ENCODE data around the gene SH3GLB2.

SH3GLB2 gene

DNA sequence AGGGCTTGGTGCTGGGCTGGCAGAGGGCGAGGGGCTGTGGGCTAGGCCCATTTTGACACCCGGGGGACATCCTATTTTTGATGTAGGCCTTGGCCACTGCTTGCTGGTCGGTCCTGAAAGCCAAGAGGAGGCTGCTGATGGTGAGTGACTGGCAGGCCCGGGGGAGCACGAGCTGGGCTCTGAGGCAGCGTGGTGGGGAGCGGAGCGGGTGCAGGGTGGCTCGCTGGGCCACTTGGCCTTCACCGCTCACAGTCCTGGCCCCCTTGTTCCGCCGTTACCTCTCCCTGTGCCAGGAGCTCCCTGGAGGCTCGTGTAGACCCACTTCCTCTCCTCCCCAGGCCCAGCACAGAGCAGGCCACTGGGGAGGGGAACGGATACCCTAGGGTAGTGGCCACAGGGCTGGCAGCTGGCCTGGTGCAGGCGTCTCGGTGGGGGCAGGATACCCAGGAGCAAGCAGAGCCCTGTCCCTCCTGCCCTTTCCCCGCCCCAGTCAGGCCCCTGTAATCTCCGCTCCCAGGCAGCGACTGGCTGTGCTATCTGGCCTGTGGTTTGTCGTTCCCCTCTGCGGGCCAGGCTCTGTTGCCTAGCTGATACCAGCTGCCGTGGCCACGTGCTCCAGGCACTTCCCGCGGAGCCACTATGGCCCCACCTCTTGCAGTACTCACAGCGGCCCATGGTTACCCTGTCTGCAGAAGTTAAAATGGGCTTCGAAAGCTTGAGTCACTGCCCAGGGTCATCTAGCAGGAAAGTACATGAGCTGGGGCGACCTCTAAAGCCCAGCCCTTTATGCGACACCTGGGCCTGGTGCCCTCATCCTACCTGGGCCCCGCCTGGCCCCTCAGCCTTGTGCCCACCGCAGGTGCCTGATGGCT lies 41.1 kb upstream of the SH3GLB2 start:
- H3K4me3 ChIP-seq (ENCODE audit: low read length), result no peak overlapping the region
- no peak overlapping the region for H3K9ac ChIP-seq (ENCODE audit: low read depth, low read length)
- no peaks in the 10 kb centered on the region for H3K9me3 ChIP-seq (ENCODE audit: insufficient read depth, low read depth, low read length)
- H3K27me3 ChIP-seq (ENCODE audit: insufficient read depth, low read length), result no peaks in the 10 kb centered on the region
- H3K4me1 ChIP-seq (ENCODE audit: insufficient read depth, low read length), result peaks cover 10% of the 10 kb centered on the region
- H3K27ac ChIP-seq (ENCODE audit: low read length), result no peak overlapping the region
- peaks cover 38% of the 10 kb centered on the region for H3K36me3 ChIP-seq (ENCODE audit: insufficient read depth, low read depth, low read length)

DNA sequence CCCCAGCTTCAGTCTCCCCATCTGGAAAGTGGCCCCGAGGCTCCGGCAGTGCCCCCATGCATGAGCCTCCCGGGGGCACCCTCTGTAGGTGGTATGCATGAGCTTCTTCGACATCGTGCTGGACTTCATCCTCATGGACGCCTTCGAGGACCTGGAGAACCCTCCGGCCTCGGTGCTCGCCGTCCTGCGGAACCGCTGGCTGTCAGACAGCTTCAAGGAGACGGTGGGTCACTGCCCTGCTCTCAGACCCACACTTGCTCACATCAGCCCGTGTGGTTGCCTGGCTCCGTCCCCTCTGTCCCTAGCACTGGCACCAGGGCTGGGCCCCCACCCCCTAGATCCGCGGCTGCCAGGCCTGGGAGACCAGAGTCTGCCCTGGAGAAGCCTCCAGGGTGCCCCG lies 40.0 kb upstream of the SH3GLB2 start:
- peaks cover 42% of the 10 kb centered on the region for H3K36me3 ChIP-seq (ENCODE audit: insufficient read depth, low read depth, low read length)
- H3K27me3 ChIP-seq (ENCODE audit: insufficient read depth, low read length), result no peaks in the 10 kb centered on the region
- no peak overlapping the region for H3K27ac ChIP-seq (ENCODE audit: low read length)
- H3K9me3 ChIP-seq (ENCODE audit: insufficient read depth, low read depth, low read length), result no peaks in the 10 kb centered on the region
- no peak overlapping the region for H3K9ac ChIP-seq (ENCODE audit: low read depth, low read length)
- no peak overlapping the region for H3K4me3 ChIP-seq (ENCODE audit: low read length)
- H3K4me1 ChIP-seq (ENCODE audit: insufficient read depth, low read length), result peaks cover 10% of the 10 kb centered on the region

DNA sequence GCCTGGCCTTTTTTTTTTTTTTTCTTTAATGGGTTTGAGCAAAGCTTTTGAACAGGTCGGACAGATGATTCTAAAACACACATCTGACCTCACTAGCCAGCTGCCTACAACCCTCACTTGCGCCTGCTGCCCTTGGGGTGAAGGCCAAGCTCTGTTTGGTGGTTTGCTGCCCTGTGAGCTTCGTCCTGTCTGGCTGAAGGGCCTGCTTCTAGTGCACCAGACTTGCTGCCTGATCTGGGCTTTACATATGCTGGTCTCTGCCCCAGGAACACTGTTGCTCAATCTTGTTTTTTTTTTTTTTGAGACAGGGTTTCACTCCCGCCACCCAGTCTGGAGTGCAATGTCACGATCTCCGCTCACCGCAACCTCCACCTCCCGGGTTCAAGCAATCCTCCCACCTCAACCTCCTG lies 36.4 kb upstream of the SH3GLB2 start:
- H3K36me3 ChIP-seq (ENCODE audit: insufficient read depth, low read depth, low read length), result peaks cover 59% of the 10 kb centered on the region
- H3K9me3 ChIP-seq (ENCODE audit: insufficient read depth, low read depth, low read length), result no peaks in the 10 kb centered on the region
- H3K27me3 ChIP-seq (ENCODE audit: insufficient read depth, low read length), result no peaks in the 10 kb centered on the region
- H3K9ac ChIP-seq (ENCODE audit: low read depth, low read length), result no peak overlapping the region
- H3K27ac ChIP-seq (ENCODE audit: low read length), result no peak overlapping the region
- no peaks in the 10 kb centered on the region for H3K4me1 ChIP-seq (ENCODE audit: insufficient read depth, low read length)
- H3K4me3 ChIP-seq (ENCODE audit: low read length), result no peak overlapping the region

DNA sequence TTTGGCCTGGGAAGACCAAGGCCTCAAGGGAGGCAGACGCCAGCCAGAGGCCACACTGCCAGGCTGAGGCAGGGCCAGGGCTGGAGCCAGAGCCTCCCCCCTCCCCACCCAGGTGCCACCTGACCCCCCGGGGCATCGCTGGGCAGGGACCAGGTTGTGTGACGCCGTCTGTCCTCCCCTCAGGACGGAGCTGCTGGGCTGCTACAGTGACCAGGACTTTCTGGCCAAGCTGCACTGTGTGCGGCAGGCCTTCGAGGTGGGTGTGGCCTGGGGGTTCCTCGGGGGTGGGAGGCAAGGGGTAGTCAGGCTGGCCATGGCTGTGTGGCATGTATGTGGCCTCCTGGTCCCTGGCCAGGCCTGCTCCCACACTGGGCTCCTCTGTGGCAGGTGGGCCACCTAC lies 34.9 kb upstream of the SH3GLB2 start:
- Histone ChIP-seq H3K36me3 (ENCODE audit: insufficient read depth, low read depth, low read length) (peaks cover 53% of the 10 kb centered on the region), H3K4me1 (ENCODE audit: insufficient read depth, low read length) (no peaks in the 10 kb centered on the region), H3K9ac (ENCODE audit: low read depth, low read length) (no peak overlapping the region), H3K9me3 (ENCODE audit: insufficient read depth, low read depth, low read length) (no peaks in the 10 kb centered on the region), H3K4me3 (ENCODE audit: low read length) (no peak overlapping the region), H3K27me3 (ENCODE audit: insufficient read depth, low read length) (no peaks in the 10 kb centered on the region), H3K27ac (ENCODE audit: low read length) (no peak overlapping the region)

DNA sequence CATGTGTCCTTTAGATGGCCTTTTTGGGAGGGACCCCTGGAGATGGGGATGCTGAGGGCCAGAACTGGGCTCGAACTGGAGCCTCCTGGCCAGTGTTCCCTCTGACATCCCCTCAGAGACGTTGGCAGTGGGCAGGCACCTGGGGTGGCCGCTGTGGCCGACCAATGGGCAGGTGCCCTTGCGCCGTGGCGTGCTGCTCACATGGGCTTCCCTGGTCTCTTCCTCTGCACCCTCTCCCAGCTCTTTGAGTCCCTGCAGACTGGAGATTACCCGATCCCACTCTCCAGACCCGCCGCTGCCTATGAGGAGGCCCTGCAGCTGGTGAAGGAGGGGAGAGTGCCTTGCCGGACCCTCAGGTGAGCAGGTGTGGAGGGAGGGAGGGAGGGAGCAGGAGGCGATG lies 32.9 kb upstream of the SH3GLB2 start:
- Histone ChIP-seq H3K27me3 (ENCODE audit: insufficient read depth, low read length) (no peaks in the 10 kb centered on the region), H3K9me3 (ENCODE audit: insufficient read depth, low read depth, low read length) (no peaks in the 10 kb centered on the region), H3K4me1 (ENCODE audit: insufficient read depth, low read length) (no peaks in the 10 kb centered on the region), H3K4me3 (ENCODE audit: low read length) (no peak overlapping the region), H3K9ac (ENCODE audit: low read depth, low read length) (no peak overlapping the region), H3K27ac (ENCODE audit: low read length) (no peak overlapping the region), H3K36me3 (ENCODE audit: insufficient read depth, low read depth, low read length) (peaks cover 41% of the 10 kb centered on the region)

DNA sequence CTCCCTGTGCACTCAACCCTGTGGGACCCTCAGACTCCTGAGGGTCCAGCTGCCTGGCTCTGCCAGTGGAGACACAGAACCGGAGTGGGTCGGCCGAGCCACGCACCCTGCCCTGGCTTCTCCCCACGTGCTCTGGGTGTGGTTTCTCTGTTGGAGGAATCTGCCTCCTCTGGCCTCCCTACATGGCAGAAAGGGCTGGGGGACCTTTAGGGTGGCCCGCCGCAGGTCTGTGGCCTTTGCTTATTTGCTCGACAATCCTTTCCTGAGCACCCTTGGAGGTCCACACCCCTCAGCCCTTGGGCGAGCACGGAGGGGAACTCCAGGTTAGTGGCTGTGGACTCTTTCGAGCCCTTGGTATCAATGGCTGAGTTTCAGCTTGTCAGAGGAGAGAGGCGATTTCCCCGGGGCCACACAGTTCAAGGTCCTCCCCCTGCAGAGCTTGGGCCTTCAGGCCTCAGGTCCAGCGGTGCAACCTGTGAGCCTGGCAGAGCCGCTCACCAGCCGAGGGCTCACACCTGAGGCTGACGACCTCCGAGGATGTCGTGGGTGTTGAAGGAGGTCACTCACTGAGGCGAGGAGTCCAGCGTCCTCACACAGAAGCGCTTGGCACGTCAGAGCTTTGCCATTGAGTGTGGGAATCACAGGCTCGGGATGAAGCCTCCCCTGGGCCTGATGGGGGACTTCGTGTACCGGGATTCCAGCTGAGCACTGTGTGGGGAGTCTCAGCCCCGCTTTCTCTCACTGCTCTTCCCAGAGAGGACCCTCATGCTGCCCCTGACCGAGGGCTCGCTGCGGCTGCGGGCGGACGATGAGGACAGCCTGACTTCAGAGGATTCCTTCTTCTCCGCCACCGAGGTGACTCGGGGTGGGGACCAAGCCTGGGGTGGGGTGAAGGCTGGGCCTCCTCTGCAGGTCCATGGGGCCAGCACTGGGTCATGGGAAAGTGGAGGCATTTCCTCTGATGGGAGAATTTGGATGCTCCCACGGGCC lies 32.0 kb upstream of the SH3GLB2 start:
- H3K9ac ChIP-seq (ENCODE audit: low read depth, low read length), result no peak overlapping the region
- H3K27me3 ChIP-seq (ENCODE audit: insufficient read depth, low read length), result no peaks in the 10 kb centered on the region
- no peaks in the 10 kb centered on the region for H3K9me3 ChIP-seq (ENCODE audit: insufficient read depth, low read depth, low read length)
- peaks cover 33% of the 10 kb centered on the region for H3K36me3 ChIP-seq (ENCODE audit: insufficient read depth, low read depth, low read length)
- H3K4me3 ChIP-seq (ENCODE audit: low read length), result no peak overlapping the region
- no peaks in the 10 kb centered on the region for H3K4me1 ChIP-seq (ENCODE audit: insufficient read depth, low read length)
- H3K27ac ChIP-seq (ENCODE audit: low read length), result no peak overlapping the region

DNA sequence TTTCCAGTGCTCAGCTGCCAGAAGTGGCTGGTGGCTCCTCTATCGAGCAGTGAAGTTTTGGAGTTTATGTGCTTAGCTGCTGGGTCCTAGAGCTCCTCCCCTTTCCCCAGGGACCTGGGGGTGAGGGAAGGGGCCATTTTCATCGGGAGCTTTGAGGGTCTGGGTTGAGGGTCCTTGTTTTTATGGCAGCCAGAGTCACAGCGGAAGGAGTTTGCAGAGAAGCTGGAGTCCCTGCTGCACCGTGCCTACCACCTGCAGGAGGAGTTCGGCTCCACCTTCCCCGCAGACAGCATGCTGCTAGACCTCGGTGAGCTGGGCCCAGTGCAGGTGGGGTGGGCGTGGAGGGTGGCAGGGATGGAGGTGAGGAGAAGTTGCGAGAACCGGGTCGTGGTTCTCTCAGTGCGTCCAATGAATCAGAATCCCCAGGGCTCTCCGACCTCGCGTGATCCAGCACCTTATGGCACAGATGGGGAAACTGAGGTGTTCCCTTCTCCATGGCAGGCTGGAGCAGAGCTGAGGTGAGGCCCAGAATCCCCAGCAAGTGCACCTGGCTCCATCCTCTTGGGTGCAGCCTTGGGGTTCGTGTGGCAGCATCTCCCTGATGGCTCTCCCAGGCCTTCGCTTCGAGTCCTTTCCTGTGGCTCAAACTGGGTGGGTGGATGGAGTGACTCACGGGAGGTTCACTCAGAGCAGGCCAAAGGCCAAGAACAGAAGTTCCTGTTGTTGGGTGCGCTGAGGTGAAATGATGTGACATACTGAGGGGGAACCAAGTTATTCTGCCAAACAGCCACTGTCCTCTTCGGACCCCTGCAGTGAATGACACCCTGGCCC lies 31.0 kb upstream of the SH3GLB2 start:
- peaks cover 25% of the 10 kb centered on the region for H3K36me3 ChIP-seq (ENCODE audit: insufficient read depth, low read depth, low read length)
- H3K27ac ChIP-seq (ENCODE audit: low read length), result no peak overlapping the region
- no peak overlapping the region for H3K9ac ChIP-seq (ENCODE audit: low read depth, low read length)
- no peaks in the 10 kb centered on the region for H3K4me1 ChIP-seq (ENCODE audit: insufficient read depth, low read length)
- H3K4me3 ChIP-seq (ENCODE audit: low read length), result no peak overlapping the region
- H3K27me3 ChIP-seq (ENCODE audit: insufficient read depth, low read length), result no peaks in the 10 kb centered on the region
- no peaks in the 10 kb centered on the region for H3K9me3 ChIP-seq (ENCODE audit: insufficient read depth, low read depth, low read length)

DNA sequence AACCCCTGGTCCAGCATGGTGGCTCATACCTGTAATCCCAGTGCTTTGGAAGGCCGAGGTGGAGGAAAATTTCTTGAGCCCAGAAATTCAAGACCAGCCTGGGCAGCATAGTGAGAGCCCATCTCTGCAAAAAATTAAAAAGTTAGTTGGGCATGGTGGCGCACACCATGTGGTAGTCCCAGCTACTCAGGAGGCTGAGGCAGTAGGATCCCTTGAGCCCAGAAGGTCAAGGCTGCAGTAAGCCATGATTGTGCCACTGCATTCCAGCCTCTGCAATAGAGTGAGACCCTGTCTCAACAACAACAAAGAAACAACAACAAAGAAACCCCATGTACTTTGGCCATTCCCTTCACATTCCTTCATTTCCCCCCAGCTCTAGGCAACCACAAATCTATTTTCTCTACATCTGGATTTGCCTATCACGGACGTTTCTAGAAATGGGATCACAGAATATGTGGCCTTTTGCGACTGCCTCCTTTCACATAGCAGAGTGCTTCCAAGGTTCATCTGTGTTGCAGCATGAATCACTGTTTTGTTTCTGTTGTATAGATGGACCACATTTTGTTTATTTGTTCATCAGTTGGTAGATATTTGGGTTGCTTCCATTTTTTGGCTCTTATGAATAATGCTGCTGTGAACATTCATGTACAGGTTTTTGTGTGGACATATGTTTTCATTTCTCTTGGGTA lies 26.2 kb upstream of the SH3GLB2 start:
- Histone ChIP-seq H3K4me1 (ENCODE audit: insufficient read depth, low read length) (no peaks in the 10 kb centered on the region), H3K36me3 (ENCODE audit: insufficient read depth, low read depth, low read length) (peaks cover 11% of the 10 kb centered on the region), H3K9ac (ENCODE audit: low read depth, low read length) (no peak overlapping the region), H3K27me3 (ENCODE audit: insufficient read depth, low read length) (no peaks in the 10 kb centered on the region), H3K9me3 (ENCODE audit: insufficient read depth, low read depth, low read length) (no peaks in the 10 kb centered on the region), H3K4me3 (ENCODE audit: low read length) (no peak overlapping the region), H3K27ac (ENCODE audit: low read length) (no peak overlapping the region)

DNA sequence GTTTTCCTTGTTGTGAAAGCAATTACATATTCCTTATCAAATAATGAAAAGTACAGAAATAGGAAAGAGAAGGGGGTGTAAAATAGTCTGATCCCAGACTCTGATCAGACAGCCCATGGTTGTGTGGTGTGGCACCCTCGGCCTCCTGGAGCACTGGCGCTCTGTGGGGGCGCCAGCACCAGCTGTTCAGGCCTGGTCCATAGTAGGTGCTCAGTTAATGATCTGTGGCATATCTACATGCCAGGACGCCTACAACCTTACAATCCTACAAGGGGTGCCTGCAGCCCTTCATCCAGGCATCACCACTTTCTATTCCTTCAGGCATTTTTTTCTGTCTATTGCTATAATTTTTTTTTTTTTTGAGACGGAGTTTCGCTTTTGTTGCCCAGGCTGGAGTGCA lies 24.9 kb upstream of the SH3GLB2 start:
- no peaks in the 10 kb centered on the region for H3K4me1 ChIP-seq (ENCODE audit: insufficient read depth, low read length)
- H3K4me3 ChIP-seq (ENCODE audit: low read length), result no peak overlapping the region
- no peaks in the 10 kb centered on the region for H3K27me3 ChIP-seq (ENCODE audit: insufficient read depth, low read length)
- no peak overlapping the region for H3K9ac ChIP-seq (ENCODE audit: low read depth, low read length)
- H3K36me3 ChIP-seq (ENCODE audit: insufficient read depth, low read depth, low read length), result peaks cover 21% of the 10 kb centered on the region
- H3K9me3 ChIP-seq (ENCODE audit: insufficient read depth, low read depth, low read length), result no peaks in the 10 kb centered on the region
- no peak overlapping the region for H3K27ac ChIP-seq (ENCODE audit: low read length)

DNA sequence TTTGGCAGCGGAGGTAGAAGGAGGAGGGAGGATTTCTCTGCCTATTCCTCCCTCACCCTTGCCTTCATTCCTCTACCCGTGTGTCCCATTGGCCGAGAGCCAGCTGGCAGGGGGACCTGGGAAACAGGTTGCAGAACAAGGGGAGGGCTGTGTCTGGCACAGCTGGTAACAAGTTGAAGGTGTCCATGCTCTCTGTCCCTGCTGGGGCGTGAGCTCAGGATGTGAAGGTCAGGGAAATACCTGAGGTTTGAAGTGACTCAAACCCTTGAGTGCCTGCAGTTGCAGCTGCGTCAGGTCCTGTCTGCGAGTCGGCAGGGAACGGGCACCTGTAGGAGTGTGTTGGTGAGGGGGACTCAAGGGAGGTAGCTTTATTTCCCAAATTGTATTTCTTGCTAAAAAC lies 24.5 kb upstream of the SH3GLB2 start:
- no peaks in the 10 kb centered on the region for H3K27me3 ChIP-seq (ENCODE audit: insufficient read depth, low read length)
- no peaks in the 10 kb centered on the region for H3K9me3 ChIP-seq (ENCODE audit: insufficient read depth, low read depth, low read length)
- no peak overlapping the region for H3K4me3 ChIP-seq (ENCODE audit: low read length)
- H3K9ac ChIP-seq (ENCODE audit: low read depth, low read length), result no peak overlapping the region
- H3K36me3 ChIP-seq (ENCODE audit: insufficient read depth, low read depth, low read length), result peaks cover 22% of the 10 kb centered on the region
- no peak overlapping the region for H3K27ac ChIP-seq (ENCODE audit: low read length)
- no peaks in the 10 kb centered on the region for H3K4me1 ChIP-seq (ENCODE audit: insufficient read depth, low read length)

DNA sequence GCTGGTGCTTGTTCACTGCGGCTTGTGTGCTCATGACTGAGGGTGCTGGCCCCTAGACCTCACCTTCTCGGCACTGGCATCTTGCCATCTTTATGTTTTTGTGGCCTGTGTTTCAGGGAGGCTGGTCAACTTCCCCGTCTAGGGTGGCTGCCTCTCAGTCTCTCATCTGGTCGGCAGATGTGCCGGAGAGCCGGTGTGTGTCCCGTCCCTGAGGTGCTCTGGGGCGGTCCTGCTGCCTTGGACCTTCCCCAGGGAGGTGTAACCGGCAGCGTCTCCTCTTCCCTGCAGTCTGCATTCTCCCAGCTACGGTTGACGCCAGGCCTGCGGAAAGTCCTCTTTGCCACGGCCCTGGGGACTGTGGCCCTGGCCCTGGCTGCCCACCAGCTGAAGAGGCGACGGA lies 13.9 kb upstream of the SH3GLB2 start:
- Histone ChIP-seq H3K27ac (ENCODE audit: low read length) (no peak overlapping the region), H3K27me3 (ENCODE audit: insufficient read depth, low read length) (no peaks in the 10 kb centered on the region), H3K36me3 (ENCODE audit: insufficient read depth, low read depth, low read length) (peaks cover 27% of the 10 kb centered on the region), H3K9ac (ENCODE audit: low read depth, low read length) (no peak overlapping the region), H3K9me3 (ENCODE audit: insufficient read depth, low read depth, low read length) (no peaks in the 10 kb centered on the region), H3K4me1 (ENCODE audit: insufficient read depth, low read length) (peaks cover 6% of the 10 kb centered on the region; the same call in 1 of the 2 replicates), H3K4me3 (ENCODE audit: low read length) (no peak overlapping the region)
